Ascending aorta (tissue), 2 donors: ENCODE measurements around the gene USP1. TPM values are rescaled to one million over a fixed set of nuclear protein-coding genes. Genes with fewer than 3 reads are reported as not detected.

Experiments
- DNase-seq, 2 donors: peaks; one replicate each; pipeline ENCODE4 v3.0.0-alpha.2; 2019; ENCODE audit warnings: low spot score in 2 of 2
- H3K27ac ChIP-seq, 2 donors: fragments of 200-600 bp; sonication (generic); one replicate each; pipeline ENCODE4 v1.5.1; 2016 to 2017; ENCODE audit warnings: mild to moderate bottlenecking in 1 of 2
- H3K27me3 ChIP-seq: fragments of 200-600 bp; sonication (generic); one replicate; pipeline ENCODE4 v1.5.1; 2017
- H3K36me3 ChIP-seq, 2 donors: fragments of 200-600 bp; sonication (generic); one replicate each; pipeline ENCODE4 v1.5.1; 2016
- H3K4me1 ChIP-seq, 2 donors: fragments of 200-600 bp; sonication (generic); one replicate each; pipeline ENCODE4 v1.5.1; 2016 to 2017; ENCODE audit warnings: mild to moderate bottlenecking in 1 of 2
- H3K4me3 ChIP-seq, 2 donors: fragments of 200-600 bp; sonication (generic); one replicate each; pipeline ENCODE4 v1.5.1; 2016 to 2017; ENCODE audit warnings: mild to moderate bottlenecking in 1 of 2
- H3K9me3 ChIP-seq, 2 donors: fragments of 200-600 bp; sonication (generic); one replicate each; pipeline ENCODE4 v1.5.1; 2016
- CTCF ChIP-seq, 3 experiments: fragments of 200-600 bp in 2 of 3; fragments of 450-650 bp in 1 of 3; sonication (generic) in 2 of 3; IDR thresholded peaks; one replicate each; pipeline ENCODE4 v1.5.1; 2016 to 2019; ENCODE audit warnings: antibody characterized with exemption in 3 of 3, mild to moderate bottlenecking in 1 of 3, moderate library complexity in 1 of 3
- intact Hi-C: fragments of 100-400 bp; cut with DNase I; formaldehyde crosslinking; loops from one replicate; pipeline ENCODE4 v1.15.1; 2023
- total RNA-seq: library from RNA; depleted of rRNA; stranded (reverse); fragments of >200 nt; gene quantifications from one replicate; pipeline ENCODE4 v1.1.0, GENCODE V29; 2016

USP1 gene
- total RNA-seq, 1 donor from 2014 or later = 19.4 TPM

DNA sequence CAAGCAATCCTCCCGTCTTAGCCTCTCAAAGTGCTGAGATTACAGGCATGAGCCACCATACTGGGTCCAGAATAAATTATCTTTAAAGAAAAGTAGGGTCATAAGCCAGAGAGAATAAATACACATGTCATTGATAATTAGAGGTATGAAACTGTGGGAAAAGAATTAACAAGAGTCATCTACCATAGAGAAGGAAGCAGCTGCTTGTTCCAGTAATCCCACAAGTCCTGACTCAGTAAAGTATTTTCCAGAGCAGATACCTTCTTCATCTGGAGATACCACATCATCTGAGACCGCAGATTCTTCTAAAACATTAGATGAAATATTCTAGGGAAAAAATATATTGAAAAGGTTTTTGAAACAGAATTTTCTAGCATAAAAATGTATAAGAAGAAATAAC, 55.7 kb downstream of the USP1 start:
- intact Hi-C loops = no loop called here
- Histone ChIP-seq H3K9me3 (no peaks in the 10 kb centered on the region), H3K36me3 (peaks cover 15 to 56% of the 10 kb centered on the region in 2 donors), H3K4me1 (no peaks in the 10 kb centered on the region), H3K27me3 (no peaks in the 10 kb centered on the region), H3K27ac (no peak overlapping the region), H3K4me3 (no peak overlapping the region)
- no peak for DNase-seq
- TF ChIP-seq CTCF (IDR thresholded peaks at IDR 0.05) = no peak

DNA sequence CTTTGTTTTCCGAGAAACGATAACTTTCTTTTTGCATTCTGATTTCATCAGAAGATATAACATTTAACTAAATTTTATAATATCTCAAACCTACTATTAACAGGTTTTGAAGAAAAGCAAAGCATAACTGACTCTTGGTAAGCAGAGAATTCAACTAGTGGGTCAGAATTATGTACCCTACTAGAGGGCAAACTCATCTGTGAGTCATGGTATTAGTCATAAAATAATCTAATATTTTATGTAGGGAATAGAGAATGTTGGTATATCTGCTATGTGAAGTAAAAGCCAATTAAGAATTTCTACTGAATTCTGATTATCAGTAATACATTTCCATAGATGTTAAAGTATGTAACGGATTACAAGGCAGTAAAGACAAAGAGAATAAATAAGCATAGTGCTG, 56.8 kb downstream of the USP1 start:
- no peak overlapping the region for H3K27ac ChIP-seq
- DNase-seq = no peak
- TF ChIP-seq CTCF (IDR thresholded peaks at IDR 0.05) = no peak
- H3K4me1 ChIP-seq = no peaks in the 10 kb centered on the region
- no peaks in the 10 kb centered on the region for H3K27me3 ChIP-seq
- peaks cover 13 to 45% of the 10 kb centered on the region in 2 donors for H3K36me3 ChIP-seq
- H3K4me3 ChIP-seq = no peak overlapping the region
- intact Hi-C loops = no loop called here
- no peaks in the 10 kb centered on the region for H3K9me3 ChIP-seq

GRCh38 chr1:62494137-62494536, 57.3 kb downstream of the USP1 start:
- H3K36me3 ChIP-seq = peaks cover 9 to 42% of the 10 kb centered on the region in 2 donors

GRCh38 chr1:62500210-62500609, 63.4 kb downstream of the USP1 start:
- Histone ChIP-seq H3K36me3 (peaks cover 0 to 12% of the 10 kb centered on the region in 2 donors), H3K4me1 (no peaks in the 10 kb centered on the region), H3K27me3 (no peaks in the 10 kb centered on the region), H3K4me3 (no peak overlapping the region), H3K27ac (no peak overlapping the region), H3K9me3 (no peaks in the 10 kb centered on the region)
- intact Hi-C loops = no loop called here
- no peak for TF ChIP-seq CTCF (IDR thresholded peaks at IDR 0.05)
- no peak for DNase-seq

More at GRCh38 chr1:62494137-62494536, 57.3 kb downstream of the USP1 start:
- intact Hi-C loops = no loop called here
- no peaks in the 10 kb centered on the region for H3K27me3 ChIP-seq
- H3K4me1 ChIP-seq = no peaks in the 10 kb centered on the region
- no peak for TF ChIP-seq CTCF (IDR thresholded peaks at IDR 0.05)
- no peak for DNase-seq
- H3K9me3 ChIP-seq = no peaks in the 10 kb centered on the region
- H3K4me3 ChIP-seq = no peak overlapping the region
- H3K27ac ChIP-seq = no peak overlapping the region

Other genes starting within 250 kb of the USP1 start
- gene L1TD1, start 242.2 kb upstream of the USP1 start, total RNA-seq = not detected
- gene KANK4, start 117.6 kb upstream of the USP1 start, total RNA-seq = not detected
- gene ANGPTL3, start 160.5 kb downstream of the USP1 start, total RNA-seq = not detected